Activated CD4-positive, alpha-beta memory T cell treated with anti-CD3 and anti-CD28 coated beads, Interleukin-2, amount 10 ng/mL, durations not matched to agents 7 days and 5 days (primary cell): ENCODE results near the gene PPIL3. TPM values are rescaled to one million over a fixed set of nuclear protein-coding genes. Genes with fewer than 3 reads are reported as not detected.

Experiments used
- CTCF ChIA-PET: fragments of 350-600 bp; sonication (Branson Sonifier 250); formaldehyde crosslinking; loops from one replicate; lab custom pipeline; 2021; ENCODE audit warnings: antibody characterized with exemption, inconsistent platforms; lab: Charles Lee
- POLR2A ChIA-PET: fragments of 350-600 bp; sonication (Branson Sonifier 250); formaldehyde crosslinking; loops from one replicate; lab custom pipeline; 2021; ENCODE audit warnings: antibody characterized with exemption; lab: Charles Lee
- DNase-seq: peaks from one replicate; pipeline ENCODE4 v3.0.0-alpha.2; 2020
- H3K27ac Mint-ChIP-seq: one replicate; pipeline ENCODE4 v1.8.0; 2021; ENCODE audit warnings: mild to moderate bottlenecking, mixed read lengths
- H3K27me3 Mint-ChIP-seq: one replicate; pipeline ENCODE4 v1.8.0; 2021; ENCODE audit warnings: mixed read lengths
- H3K36me3 Mint-ChIP-seq: one replicate; pipeline ENCODE4 v1.8.0; 2021; ENCODE audit warnings: low read depth, mixed read lengths
- H3K4me1 Mint-ChIP-seq: one replicate; pipeline ENCODE4 v1.8.0; 2021; ENCODE audit warnings: mixed read lengths
- H3K4me3 Mint-ChIP-seq: one replicate; pipeline ENCODE4 v1.8.0; 2021; ENCODE audit warnings: mild to moderate bottlenecking, mixed read lengths
- H3K9me3 Mint-ChIP-seq: one replicate; pipeline ENCODE4 v1.8.0; 2021; ENCODE audit warnings: mixed read lengths
- total RNA-seq, 2 experiments: library from RNA; stranded (reverse); gene quantifications; one replicate each; pipeline ENCODE4 v1.2.3, GENCODE V29; 2021

The PPIL3 gene
- total RNA-seq, 2 experiments from 2014 or later, result 101 to 102 TPM

GRCh38 chr2:200852605-200853004, 36.3 kb downstream of the PPIL3 start:
- peaks cover 14% of the 10 kb centered on the region for H3K4me1 Mint-ChIP-seq
- no peak for DNase-seq
- no peaks in the 10 kb centered on the region for H3K9me3 Mint-ChIP-seq
- no peak overlapping the region for H3K27ac Mint-ChIP-seq
- ChIA-PET CTCF (interaction anchor here (1.0 kb wide), 1 partner anchor 48 kb away, joined by 3 read pairs; no protein-coding TSS in a partner anchor), POLR2A (interaction anchor here (1.1 to 3.0 kb wide), 4 partner anchors 9 to 38 kb away, joined by 3 to 19 read pairs (median 12); partner anchors contain the start of gene CLK1)
- H3K27me3 Mint-ChIP-seq, result no peaks in the 10 kb centered on the region
- H3K4me3 Mint-ChIP-seq, result no peak overlapping the region
- H3K36me3 Mint-ChIP-seq, result peaks cover 62% of the 10 kb centered on the region

DNA sequence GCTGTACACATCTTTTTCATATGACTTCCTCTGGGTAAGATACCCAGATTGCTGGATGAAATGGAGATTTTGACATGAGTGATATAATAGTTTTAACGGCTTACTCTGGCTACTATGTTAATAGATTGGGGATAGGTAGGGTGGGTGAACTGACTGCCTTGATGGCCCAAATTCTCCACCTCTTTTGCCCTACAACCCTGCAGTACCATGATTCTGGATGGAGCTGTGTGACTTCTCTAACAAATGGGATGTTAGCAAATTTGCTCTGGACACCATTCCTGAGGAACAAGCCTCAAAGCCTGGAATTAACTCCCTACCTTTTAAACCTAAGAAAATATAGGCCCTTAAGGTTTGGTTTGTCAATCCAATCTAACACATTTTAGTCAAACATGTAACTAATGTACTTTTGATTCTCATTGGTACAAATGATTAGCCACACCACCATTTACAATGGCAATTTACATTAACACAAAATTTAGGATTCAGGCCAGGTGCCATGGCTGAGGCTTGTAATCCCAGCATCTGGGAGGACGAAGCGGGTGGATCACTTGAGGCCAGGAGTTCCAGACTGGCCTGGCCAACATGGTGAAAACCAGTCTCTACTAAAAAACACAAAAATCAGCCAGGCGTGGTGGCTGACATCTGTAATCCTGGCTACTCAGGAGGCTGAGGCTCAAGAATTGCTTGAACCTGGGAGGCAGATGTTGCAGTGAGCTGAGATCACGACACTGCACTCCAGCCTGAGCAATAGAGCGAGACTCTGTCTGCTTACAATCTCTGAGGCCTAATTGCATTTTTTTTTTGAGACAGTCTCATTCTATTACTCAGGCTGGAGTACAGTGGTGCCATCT, 37.3 kb downstream of the PPIL3 start:
- CTCF ChIA-PET, result interaction anchor here (1.0 kb wide), 1 partner anchor 49 kb away, joined by 3 read pairs; no protein-coding TSS in a partner anchor
- H3K27me3 Mint-ChIP-seq, result no peaks in the 10 kb centered on the region
- no peak for DNase-seq
- POLR2A ChIA-PET, result interaction anchor here (1.4 to 3.0 kb wide), 3 partner anchors 8 to 10 kb away, joined by 4 to 18 read pairs (median 5); no protein-coding TSS in a partner anchor
- no peak overlapping the region for H3K27ac Mint-ChIP-seq
- H3K4me1 Mint-ChIP-seq, result peaks cover 5% of the 10 kb centered on the region
- H3K4me3 Mint-ChIP-seq, result no peak overlapping the region
- H3K9me3 Mint-ChIP-seq, result no peaks in the 10 kb centered on the region
- H3K36me3 Mint-ChIP-seq, result peaks cover 52% of the 10 kb centered on the region

DNA sequence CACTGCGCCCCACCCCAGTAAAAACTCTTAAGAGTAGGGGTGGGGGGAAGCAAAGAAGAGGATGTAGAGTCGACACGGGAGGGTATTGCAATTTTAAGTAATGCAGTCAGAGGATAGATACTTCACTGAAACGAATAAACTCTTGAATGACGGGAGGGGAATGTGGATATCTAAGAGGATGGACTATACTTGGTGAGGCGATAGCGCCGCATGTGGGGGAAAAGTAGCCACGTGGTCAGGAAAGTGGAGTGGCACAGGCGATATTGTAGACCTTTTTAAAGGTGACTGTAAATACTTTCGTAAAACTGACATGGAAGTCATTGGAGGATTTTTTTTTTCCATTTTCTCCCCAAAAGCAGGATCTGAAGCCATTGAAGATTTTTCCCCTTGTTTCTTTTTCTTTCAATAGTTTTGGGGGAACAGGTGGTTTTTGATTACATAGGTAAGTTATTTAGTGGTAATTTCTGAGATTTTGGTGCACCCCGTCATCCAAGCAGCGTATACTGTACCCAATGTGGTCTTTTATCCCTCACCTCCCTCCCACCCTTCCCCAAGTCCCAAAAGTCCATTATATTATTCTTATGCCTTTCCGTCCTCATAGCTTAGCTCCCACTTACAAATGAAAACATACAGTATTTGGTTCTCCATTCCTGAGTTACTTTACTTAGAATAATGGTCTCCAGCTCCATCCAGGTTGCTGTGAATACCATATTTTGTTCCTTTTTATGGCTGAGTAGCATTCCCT, 38.2 kb downstream of the PPIL3 start:
- Mint-ChIP-seq H3K4me3 (no peak overlapping the region), H3K9me3 (no peaks in the 10 kb centered on the region), H3K36me3 (peaks cover 48% of the 10 kb centered on the region), H3K4me1 (peaks cover 2% of the 10 kb centered on the region), H3K27me3 (no peaks in the 10 kb centered on the region), H3K27ac (no peak overlapping the region)
- ChIA-PET CTCF (no interaction called here), POLR2A (interaction anchor here (1.4 to 3.0 kb wide), 4 partner anchors 9 to 23 kb away, joined by 4 to 18 read pairs (median 11); partner anchors contain the start of gene CLK1)
- no peak for DNase-seq

DNA sequence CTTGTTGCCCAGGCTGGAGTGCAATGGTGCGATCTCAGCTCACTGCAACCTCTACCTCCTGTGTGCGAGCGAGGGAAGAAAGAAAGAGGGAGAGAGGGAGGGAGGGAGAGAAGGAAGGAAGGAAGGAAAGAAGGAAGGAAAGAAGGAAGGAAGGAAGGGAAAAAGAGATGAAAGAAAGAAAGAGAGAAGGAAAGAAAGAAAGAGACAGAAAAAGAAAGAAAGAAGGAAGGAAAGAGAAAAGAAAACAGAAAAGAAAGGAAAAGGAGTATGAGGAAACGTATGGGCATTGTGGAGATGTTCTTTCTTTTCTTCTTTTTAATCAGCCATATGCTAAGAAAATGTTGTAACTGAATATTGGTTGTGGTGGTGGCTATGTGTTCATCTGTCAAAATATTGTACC, 40.9 kb downstream of the PPIL3 start:
- CTCF ChIA-PET, result no interaction called here
- H3K4me3 Mint-ChIP-seq, result no peak overlapping the region

DNA sequence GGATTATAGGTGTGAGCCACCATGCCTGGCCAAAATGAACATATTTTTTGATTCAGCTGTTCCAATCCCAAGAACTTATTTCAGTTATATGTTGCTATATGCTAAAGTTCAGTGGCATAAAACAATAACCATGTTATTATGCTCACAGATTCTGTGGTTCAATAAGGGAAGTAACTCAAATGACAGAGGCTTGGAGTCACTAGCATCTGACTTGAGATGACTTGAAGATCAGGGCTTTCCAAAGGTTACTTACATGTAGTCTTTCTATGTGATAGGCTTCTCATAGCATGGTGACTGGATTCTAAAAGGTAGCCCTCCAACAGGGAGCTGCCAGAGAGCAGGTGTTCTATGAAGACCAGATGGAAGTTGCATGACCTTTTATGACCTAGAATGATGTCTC, 41.6 kb downstream of the PPIL3 start:
- Mint-ChIP-seq H3K27me3 (no peaks in the 10 kb centered on the region), H3K4me3 (no peak overlapping the region), H3K9me3 (no peaks in the 10 kb centered on the region), H3K36me3 (peaks cover 22% of the 10 kb centered on the region), H3K27ac (no peak overlapping the region), H3K4me1 (peaks cover under 1% of the 10 kb centered on the region)
- ChIA-PET POLR2A (interaction anchor here (2.9 kb wide), 1 partner anchor 20 kb away, joined by 15 read pairs; no protein-coding TSS in a partner anchor), CTCF (interaction anchor here (0.7 kb wide), 1 partner anchor 98 kb away, joined by 3 read pairs; no protein-coding TSS in a partner anchor)
- DNase-seq, result no peak

More for the DNA sequence above, 40.9 kb downstream of the PPIL3 start:
- DNase-seq, result no peak
- no peak overlapping the region for H3K27ac Mint-ChIP-seq
- no peaks in the 10 kb centered on the region for H3K9me3 Mint-ChIP-seq
- H3K27me3 Mint-ChIP-seq, result no peaks in the 10 kb centered on the region
- peaks cover 2% of the 10 kb centered on the region for H3K4me1 Mint-ChIP-seq
- POLR2A ChIA-PET, result interaction anchor here (1.8 to 2.5 kb wide), 3 partner anchors 11 to 29 kb away, joined by 6 to 18 read pairs (median 18); partner anchors contain the start of gene CLK1
- H3K36me3 Mint-ChIP-seq, result peaks cover 29% of the 10 kb centered on the region

DNA sequence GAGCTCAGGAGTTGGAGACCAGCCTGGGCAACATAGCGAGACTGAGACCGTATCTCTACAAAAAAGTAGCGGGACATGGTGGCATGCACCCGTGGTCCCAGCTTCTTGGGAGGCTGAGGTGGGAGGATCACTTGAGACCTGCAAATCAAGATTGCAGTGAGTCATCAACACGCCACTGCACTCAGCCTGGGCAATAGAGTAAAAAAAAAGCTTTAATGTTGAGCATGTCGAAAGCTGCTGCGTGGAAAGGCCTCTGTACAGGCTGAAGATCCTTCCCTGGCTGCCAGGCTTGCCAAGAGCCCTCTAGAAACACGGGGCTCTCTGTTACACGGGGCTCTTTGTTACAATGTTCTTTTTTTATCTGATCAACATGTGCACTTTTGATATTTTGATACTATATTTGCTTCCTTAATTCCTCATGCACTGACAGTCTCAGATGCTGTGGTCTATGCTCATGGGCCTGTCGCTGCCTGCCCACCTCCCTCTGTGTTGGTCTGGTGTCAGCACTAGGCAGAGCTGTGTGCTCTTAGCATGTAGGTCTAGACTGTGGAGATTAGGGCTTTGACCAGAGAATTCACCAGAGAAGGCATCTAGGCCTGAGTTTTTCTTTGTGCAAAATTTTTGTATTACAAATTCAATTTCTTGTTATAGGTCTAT, 43.1 kb downstream of the PPIL3 start:
- Mint-ChIP-seq H3K4me3 (no peak overlapping the region), H3K4me1 (no peaks in the 10 kb centered on the region), H3K36me3 (peaks cover 7% of the 10 kb centered on the region), H3K27me3 (no peaks in the 10 kb centered on the region), H3K9me3 (no peaks in the 10 kb centered on the region), H3K27ac (no peak overlapping the region)
- no peak for DNase-seq
- ChIA-PET POLR2A (interaction anchor here (0.7 to 2.9 kb wide), 5 partner anchors 11 to 42 kb away, joined by 4 to 15 read pairs (median 6); partner anchors contain the start of gene CLK1), CTCF (no interaction called here)

- DNase-seq, result no peak
- no peaks in the 10 kb centered on the region for H3K27me3 Mint-ChIP-seq
- H3K4me1 Mint-ChIP-seq, result no peaks in the 10 kb centered on the region
- H3K36me3 Mint-ChIP-seq, result peaks cover 1% of the 10 kb centered on the region
- H3K9me3 Mint-ChIP-seq, result no peaks in the 10 kb centered on the region
- ChIA-PET CTCF (no interaction called here), POLR2A (interaction anchor here (0.7 to 2.9 kb wide), 7 partner anchors 11 to 42 kb away, joined by 3 to 15 read pairs (median 4); partner anchors contain the start of gene CLK1)
- H3K27ac Mint-ChIP-seq, result no peak overlapping the region
- no peak overlapping the region for H3K4me3 Mint-ChIP-seq
Measured at GRCh38 chr2:200845194-200845593, 43.7 kb downstream of the PPIL3 start.

DNA sequence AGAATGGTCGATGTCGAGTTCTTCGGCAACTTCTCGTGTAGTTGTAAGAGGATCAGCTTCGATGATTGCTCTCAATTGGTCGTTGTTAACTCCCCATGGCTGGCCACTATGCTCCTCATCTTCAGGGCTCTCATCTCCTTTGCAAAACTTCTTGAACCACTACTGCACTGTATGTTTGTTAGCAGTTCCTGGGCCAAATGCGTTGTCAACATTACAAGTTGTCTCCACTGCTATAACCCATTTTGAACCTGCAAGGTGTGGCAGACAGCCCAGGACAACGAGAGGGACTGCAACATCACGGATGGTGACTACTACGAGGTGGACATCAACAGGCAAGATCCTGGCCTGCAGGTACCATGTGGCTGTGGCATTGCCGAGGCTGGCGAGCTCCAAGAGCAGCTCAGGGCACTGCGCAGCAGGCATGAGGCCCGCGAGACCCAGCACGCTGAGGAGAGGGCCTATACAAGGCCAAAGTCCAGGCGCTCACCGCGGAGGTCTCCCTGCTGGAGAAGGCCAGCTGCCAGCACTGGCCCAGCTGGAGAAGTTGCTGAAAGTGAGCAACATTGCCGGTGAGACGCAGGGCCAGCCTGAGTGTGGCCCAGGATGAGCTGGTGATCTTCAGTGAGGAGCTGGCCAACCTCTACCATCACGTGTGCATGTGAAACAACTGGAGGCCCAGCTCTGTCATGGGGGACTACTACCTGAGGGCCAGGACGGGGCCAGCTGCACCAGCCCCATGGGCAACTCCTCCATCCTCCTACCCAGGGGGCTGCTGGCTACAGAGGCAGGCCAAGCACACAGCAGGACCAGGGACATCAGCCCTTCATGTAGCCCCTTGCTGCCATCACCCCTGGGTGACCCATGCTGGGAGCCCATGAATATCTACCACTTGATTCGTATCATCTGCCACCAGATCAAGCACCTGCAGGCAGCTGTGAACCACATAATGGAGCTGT, 44.6 kb downstream of the PPIL3 start:
- ChIA-PET POLR2A (interaction anchor here (1.2 to 2.9 kb wide), 6 partner anchors 12 to 20 kb away, joined by 3 to 15 read pairs (median 5); partner anchors contain the start of gene CLK1), CTCF (interaction anchor here (0.6 to 1.0 kb wide), 2 partner anchors 36 to 81 kb away, joined by 3 to 5 read pairs; no protein-coding TSS in a partner anchor)
- Mint-ChIP-seq H3K4me1 (no peaks in the 10 kb centered on the region), H3K36me3 (no peaks in the 10 kb centered on the region), H3K27ac (no peak overlapping the region), H3K9me3 (no peaks in the 10 kb centered on the region), H3K4me3 (no peak overlapping the region), H3K27me3 (no peaks in the 10 kb centered on the region)
- DNase-seq, result no peak

DNA sequence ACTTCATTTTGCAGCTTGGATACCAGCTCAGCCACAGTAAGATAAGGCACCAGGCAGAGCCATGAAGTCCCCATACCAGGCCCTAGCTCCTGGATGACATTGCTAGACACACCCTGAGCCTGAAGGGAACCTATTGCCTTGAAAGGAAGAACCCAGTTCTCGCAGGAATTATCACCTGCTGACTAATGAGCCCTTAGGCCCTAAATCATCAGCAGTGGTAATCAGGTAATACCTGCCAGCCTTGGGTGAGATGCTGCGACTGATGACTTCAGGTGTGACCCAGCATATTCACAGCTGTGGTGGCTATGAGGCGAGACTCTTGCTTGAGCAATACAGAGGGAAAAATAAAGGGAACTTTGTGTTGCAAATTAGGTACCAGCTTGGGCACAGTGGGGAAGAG, 49.4 kb downstream of the PPIL3 start:
- H3K4me3 Mint-ChIP-seq, result no peak overlapping the region
- H3K36me3 Mint-ChIP-seq, result peaks cover 3% of the 10 kb centered on the region
- no peaks in the 10 kb centered on the region for H3K27me3 Mint-ChIP-seq
- DNase-seq, result no peak
- H3K4me1 Mint-ChIP-seq, result no peaks in the 10 kb centered on the region
- CTCF ChIA-PET, result no interaction called here
- peaks cover 13% of the 10 kb centered on the region for H3K9me3 Mint-ChIP-seq
- POLR2A ChIA-PET, result interaction anchor here (0.8 to 1.6 kb wide), 2 partner anchors 12 to 24 kb away, joined by 3 read pairs; no protein-coding TSS in a partner anchor
- H3K27ac Mint-ChIP-seq, result no peak overlapping the region

GRCh38 chr2:200834701-200835100, 54.2 kb downstream of the PPIL3 start:
- H3K27ac Mint-ChIP-seq, result no peak overlapping the region
- CTCF ChIA-PET, result no interaction called here

GRCh38 chr2:200829258-200829655, 59.6 kb downstream of the PPIL3 start:
- no peaks in the 10 kb centered on the region for H3K9me3 Mint-ChIP-seq
- H3K4me1 Mint-ChIP-seq, result no peaks in the 10 kb centered on the region
- no peaks in the 10 kb centered on the region for H3K27me3 Mint-ChIP-seq
- H3K27ac Mint-ChIP-seq, result no peak overlapping the region
- no peak overlapping the region for H3K4me3 Mint-ChIP-seq
- peaks cover 20% of the 10 kb centered on the region for H3K36me3 Mint-ChIP-seq
- POLR2A ChIA-PET, result interaction anchor here (3.6 to 4.3 kb wide), 2 partner anchors 13 to 16 kb away, joined by 15 to 49 read pairs; no protein-coding TSS in a partner anchor
- CTCF ChIA-PET, result no interaction called here
- DNase-seq, result no peak

More at GRCh38 chr2:200834701-200835100, 54.2 kb downstream of the PPIL3 start:
- H3K36me3 Mint-ChIP-seq, result peaks cover 3% of the 10 kb centered on the region
- H3K9me3 Mint-ChIP-seq, result peaks cover 13% of the 10 kb centered on the region
- POLR2A ChIA-PET, result no interaction called here
- DNase-seq, result no peak
- H3K27me3 Mint-ChIP-seq, result no peaks in the 10 kb centered on the region
- H3K4me1 Mint-ChIP-seq, result no peaks in the 10 kb centered on the region
- no peak overlapping the region for H3K4me3 Mint-ChIP-seq
